ENCODE data around the gene MSH2. TPM values are rescaled to one million over a fixed set of nuclear protein-coding genes. Genes with fewer than 3 reads are reported as not detected.
A peak's percentile ranks its signal among the peaks of the same experiment; 100 is the strongest.

Gene MSH2
- total and polyA plus RNA-seq, 8 donors = 3.1 to 31.5 (median 7.2) TPM

DNA sequence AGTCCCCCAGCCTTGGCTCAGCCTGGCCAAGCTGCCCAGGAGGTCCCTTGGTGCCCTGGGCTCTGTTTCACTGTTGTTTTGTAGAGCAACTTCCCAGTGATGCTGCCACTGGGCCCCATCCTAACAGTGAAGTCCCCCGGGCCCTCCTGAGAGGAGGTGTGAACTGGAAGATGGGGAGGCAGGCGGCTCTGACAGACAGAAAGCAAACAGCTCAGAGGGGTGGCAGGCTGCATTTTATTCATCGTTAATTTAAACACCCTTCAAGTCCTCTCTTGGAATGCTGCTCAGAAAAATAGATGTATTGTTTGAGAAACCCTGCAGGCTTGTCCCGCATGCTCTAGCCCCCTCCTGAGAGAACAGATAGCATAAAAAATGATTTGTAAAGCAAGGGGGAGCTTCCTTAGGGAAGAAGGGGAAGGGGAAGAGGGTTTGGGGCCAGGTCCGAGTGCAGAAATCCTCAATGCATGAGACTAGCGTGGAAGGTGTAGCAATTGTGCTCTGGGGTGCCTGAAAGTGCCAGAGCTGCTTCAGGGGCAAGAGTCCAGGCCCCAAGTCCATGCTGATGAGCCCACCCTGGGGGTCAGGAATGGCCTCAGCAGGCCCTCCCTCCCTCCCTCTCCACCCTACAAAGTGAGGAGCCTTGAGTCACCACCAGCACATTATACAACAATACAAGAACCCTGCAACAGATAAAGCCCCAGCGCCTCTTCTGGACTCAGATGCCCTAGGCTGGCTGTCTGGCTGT is 113.6 kb downstream of the MSH2 start:
- no peak for TF ChIP-seq POLR2AphosphoS5 (IDR thresholded peaks at IDR 0.05)
- TF ChIP-seq EP300 (IDR thresholded peaks at IDR 0.05) = no peak
- TF ChIP-seq POLR2A (IDR thresholded peaks at IDR 0.05) = no peak
- TF ChIP-seq, protein P1, sequence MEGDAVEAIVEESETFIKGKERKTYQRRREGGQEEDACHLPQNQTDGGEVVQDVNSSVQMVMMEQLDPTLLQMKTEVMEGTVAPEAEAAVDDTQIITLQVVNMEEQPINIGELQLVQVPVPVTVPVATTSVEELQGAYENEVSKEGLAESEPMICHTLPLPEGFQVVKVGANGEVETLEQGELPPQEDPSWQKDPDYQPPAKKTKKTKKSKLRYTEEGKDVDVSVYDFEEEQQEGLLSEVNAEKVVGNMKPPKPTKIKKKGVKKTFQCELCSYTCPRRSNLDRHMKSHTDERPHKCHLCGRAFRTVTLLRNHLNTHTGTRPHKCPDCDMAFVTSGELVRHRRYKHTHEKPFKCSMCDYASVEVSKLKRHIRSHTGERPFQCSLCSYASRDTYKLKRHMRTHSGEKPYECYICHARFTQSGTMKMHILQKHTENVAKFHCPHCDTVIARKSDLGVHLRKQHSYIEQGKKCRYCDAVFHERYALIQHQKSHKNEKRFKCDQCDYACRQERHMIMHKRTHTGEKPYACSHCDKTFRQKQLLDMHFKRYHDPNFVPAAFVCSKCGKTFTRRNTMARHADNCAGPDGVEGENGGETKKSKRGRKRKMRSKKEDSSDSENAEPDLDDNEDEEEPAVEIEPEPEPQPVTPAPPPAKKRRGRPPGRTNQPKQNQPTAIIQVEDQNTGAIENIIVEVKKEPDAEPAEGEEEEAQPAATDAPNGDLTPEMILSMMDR (IDR thresholded peaks at IDR 0.05) = no peak
- no peak for DNase-seq
- Histone ChIP-seq H3K9me3 (no peaks in the 10 kb centered on the region), H3K27ac (no peak overlapping the region), H3K27me3 (peaks cover 0 to 26% (median 11%) of the 10 kb centered on the region in 3 donors), H3K4me3 (no peak overlapping the region), H3K36me3 (no peaks in the 10 kb centered on the region), H3K4me1 (peaks cover 11 to 16% (median 14%) of the 10 kb centered on the region in 4 donors)
- 72 to 78% (median 74%) methylated on average over 7 of the region's 7 CpGs for WGBS, 5 donors
- intact Hi-C loops (cut with DNase I; ENCODE audit: low total_unique reads) = no loop called here

DNA sequence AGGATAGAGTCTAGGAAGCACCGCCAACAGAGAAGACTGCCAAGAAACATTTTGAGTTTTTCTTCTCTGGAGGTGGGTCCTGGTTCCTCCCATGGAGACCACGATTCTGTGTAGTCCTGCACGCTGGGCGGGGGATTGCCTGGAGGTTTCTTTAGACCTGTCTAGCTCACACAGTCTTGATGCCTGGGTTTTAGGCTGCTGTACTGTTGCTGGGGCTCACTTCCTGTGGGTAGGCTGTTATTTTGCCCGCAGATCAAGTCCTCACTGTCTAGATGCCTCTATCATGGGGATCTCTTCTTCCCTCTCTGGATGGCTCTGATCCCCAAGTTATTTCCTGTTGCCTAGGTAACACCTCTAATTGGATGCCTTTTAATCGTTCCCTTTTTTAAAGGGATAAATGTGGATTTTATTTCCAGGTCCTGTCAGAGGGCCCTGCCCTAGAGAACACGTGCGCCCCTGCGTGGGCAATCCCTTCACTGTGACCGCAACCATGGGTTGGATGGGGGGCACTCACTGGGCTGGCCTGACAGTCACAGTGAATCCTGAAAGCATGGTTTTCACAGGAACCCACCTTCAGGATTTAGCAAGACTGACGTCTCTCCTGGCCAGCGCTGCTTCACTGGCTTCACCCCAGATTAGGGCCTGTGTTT is 115.7 kb downstream of the MSH2 start:
- DNase-seq = no peak
- intact Hi-C loops (cut with DNase I; ENCODE audit: low total_unique reads) = no loop called here
- TF ChIP-seq EP300 (IDR thresholded peaks at IDR 0.05) = no peak
- TF ChIP-seq, protein P1 (IDR thresholded peaks at IDR 0.05) = no peak
- TF ChIP-seq POLR2A (IDR thresholded peaks at IDR 0.05) = no peak
- no peak for TF ChIP-seq POLR2AphosphoS5 (IDR thresholded peaks at IDR 0.05)
- Histone ChIP-seq H3K4me3 (no peak overlapping the region), H3K4me1 (peaks cover 12 to 18% (median 17%) of the 10 kb centered on the region in 4 donors), H3K27ac (no peak overlapping the region), H3K36me3 (no peaks in the 10 kb centered on the region), H3K27me3 (peaks cover 0 to 37% (median 14%) of the 10 kb centered on the region in 3 donors), H3K9me3 (no peaks in the 10 kb centered on the region)
- WGBS, 5 donors = 87 to 91% (median 89%) methylated on average over 12 of the region's 12 CpGs

DNA sequence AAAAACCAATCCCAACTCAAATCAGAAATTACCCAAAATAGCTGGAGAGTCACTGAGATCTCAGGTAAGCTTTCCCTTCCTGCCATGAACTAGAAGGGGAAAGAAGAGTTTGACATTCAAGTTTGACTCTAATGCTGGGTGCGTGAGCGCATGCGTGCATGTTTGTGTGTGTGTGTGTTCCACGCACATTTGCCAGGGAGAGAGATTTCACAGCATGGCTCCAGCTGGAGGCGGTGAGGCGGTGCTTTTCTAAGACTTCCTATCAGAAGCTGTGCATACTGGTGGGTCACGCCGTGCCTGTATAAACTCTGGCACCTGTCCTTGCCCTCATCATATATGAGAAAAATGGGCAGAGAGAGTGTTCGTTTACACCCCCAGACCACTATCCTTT is 116.2 kb downstream of the MSH2 start:
- DNase-seq = no peak
- H3K36me3 ChIP-seq = no peaks in the 10 kb centered on the region
- H3K4me1 ChIP-seq = peaks cover 12 to 18% (median 17%) of the 10 kb centered on the region in 4 donors
- intact Hi-C loops (cut with DNase I; ENCODE audit: low total_unique reads) = no loop called here
- TF ChIP-seq, protein P1 (IDR thresholded peaks at IDR 0.05) = no peak
- TF ChIP-seq POLR2A (IDR thresholded peaks at IDR 0.05) = no peak
- TF ChIP-seq POLR2AphosphoS5 (IDR thresholded peaks at IDR 0.05) = no peak
- no peak for TF ChIP-seq EP300 (IDR thresholded peaks at IDR 0.05)
- 88 to 97% (median 92%) methylated on average over 9 of the region's 9 CpGs for WGBS, 5 donors
- peaks cover 0 to 37% (median 14%) of the 10 kb centered on the region in 3 donors for H3K27me3 ChIP-seq
- H3K27ac ChIP-seq = no peak overlapping the region
- no peak overlapping the region for H3K4me3 ChIP-seq
- H3K9me3 ChIP-seq = no peaks in the 10 kb centered on the region

DNA sequence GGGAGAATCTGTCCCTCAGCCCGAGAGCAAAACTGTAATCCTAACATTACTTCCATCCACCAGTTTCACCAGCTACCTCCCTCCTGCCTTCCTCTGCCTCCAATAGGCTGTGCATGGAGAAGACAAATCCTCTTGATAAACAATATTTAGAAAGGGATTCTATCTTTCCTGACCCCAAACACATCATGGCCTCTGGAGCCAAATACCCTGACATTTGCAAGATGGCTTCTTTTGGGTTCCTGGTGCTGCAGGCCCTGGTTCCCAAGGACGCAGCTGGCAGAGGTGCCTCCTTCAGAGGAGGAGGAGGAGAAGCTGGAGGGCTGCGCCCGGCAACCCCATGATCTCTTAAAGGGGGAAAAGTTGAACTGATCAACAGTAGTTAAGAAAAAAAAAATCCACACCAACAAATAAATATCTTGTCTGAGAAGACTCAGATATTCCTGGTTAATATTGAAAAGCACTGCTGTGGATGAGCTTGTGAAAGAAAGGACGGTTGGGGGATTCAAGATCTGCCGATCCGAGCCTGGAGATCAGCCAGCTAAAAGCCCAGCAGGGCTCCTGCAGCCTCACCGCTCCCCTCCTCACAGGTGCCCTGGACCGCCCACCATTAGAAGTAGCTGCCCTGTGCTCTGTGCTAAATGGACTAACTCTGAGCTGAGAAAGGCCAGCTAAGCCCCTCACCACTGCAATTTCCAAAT is 116.8 kb downstream of the MSH2 start:
- Histone ChIP-seq H3K36me3 (no peaks in the 10 kb centered on the region), H3K4me1 (peaks cover 12 to 18% (median 17%) of the 10 kb centered on the region in 4 donors), H3K27ac (no peak overlapping the region), H3K27me3 (peaks cover 0 to 37% (median 14%) of the 10 kb centered on the region in 3 donors), H3K4me3 (peak overlapping the region in 1 of 4 donors; percentile 60), H3K9me3 (no peaks in the 10 kb centered on the region)
- 84 to 92% (median 89%) methylated on average over 9 of the region's 9 CpGs for WGBS, 5 donors
- DNase-seq = no peak
- TF ChIP-seq EP300 (IDR thresholded peaks at IDR 0.05) (no peak), POLR2A (IDR thresholded peaks at IDR 0.05) (no peak), POLR2AphosphoS5 (IDR thresholded peaks at IDR 0.05) (no peak)
- TF ChIP-seq, protein P1 (IDR thresholded peaks at IDR 0.05) = no peak
- intact Hi-C loops (cut with DNase I; ENCODE audit: low total_unique reads) = no loop called here
